ENCODE measurements around the gene ZC3H13. TPM values are rescaled to one million over a fixed set of nuclear protein-coding genes. Genes with fewer than 3 reads are reported as not detected.

ZC3H13 gene
- polyA plus RNA-seq, 1 donor from 2014 or later = 19.5 TPM

DNA sequence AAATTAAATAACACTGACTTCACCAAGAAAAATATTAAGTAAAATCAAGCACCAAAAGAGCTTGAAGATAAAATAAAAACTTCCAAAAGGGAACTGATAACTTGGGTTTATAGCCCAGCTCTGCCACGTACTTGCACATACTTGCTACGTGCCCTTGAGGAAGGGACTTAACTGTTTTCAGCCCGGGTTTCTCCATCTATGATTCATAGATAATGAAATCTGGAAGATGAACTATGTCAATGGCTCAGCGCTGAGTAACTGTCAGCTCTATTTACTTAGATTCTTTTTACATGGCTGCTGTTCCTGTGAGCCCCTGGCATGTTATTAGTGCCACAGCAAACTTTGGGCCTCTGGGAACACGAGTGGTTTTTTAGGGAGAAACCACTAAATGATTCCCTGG is 9.6 kb upstream of the ZC3H13 start:
- Histone ChIP-seq H3K79me2 (replicated peaks; ENCODE audit: insufficient read depth, low read length) (no peaks in the 10 kb centered on the region), H3K9ac (ENCODE audit: low read length) (no peak overlapping the region), H3K9me2 (ENCODE audit: insufficient read depth, low read length) (no peaks in the 10 kb centered on the region), H3K9me3 (ENCODE audit: low read length) (no peaks in the 10 kb centered on the region), H3K36me3 (ENCODE audit: insufficient read depth, low read length) (no peaks in the 10 kb centered on the region), H3K27ac (ENCODE audit: low read length) (no peak overlapping the region), H4K20me1 (ENCODE audit: insufficient read depth) (no peaks in the 10 kb centered on the region), H3K4me2 (ENCODE audit: low read length) (no peak overlapping the region), H3F3A (ENCODE audit: insufficient read depth, low read length, poor library complexity, severe bottlenecking) (no peaks in the 10 kb centered on the region), H2AFZ (ENCODE audit: low read depth, low read length) (no peak overlapping the region), H3K4me3 (ENCODE audit: low read length) (no peak overlapping the region), H3K27me3 (ENCODE audit: insufficient read depth, low read depth, low read length) (no peaks in the 10 kb centered on the region)
- no peak for TF ChIP-seq POLR2AphosphoS5 (IDR thresholded peaks at IDR 0.05)
- TF ChIP-seq, protein P1, sequence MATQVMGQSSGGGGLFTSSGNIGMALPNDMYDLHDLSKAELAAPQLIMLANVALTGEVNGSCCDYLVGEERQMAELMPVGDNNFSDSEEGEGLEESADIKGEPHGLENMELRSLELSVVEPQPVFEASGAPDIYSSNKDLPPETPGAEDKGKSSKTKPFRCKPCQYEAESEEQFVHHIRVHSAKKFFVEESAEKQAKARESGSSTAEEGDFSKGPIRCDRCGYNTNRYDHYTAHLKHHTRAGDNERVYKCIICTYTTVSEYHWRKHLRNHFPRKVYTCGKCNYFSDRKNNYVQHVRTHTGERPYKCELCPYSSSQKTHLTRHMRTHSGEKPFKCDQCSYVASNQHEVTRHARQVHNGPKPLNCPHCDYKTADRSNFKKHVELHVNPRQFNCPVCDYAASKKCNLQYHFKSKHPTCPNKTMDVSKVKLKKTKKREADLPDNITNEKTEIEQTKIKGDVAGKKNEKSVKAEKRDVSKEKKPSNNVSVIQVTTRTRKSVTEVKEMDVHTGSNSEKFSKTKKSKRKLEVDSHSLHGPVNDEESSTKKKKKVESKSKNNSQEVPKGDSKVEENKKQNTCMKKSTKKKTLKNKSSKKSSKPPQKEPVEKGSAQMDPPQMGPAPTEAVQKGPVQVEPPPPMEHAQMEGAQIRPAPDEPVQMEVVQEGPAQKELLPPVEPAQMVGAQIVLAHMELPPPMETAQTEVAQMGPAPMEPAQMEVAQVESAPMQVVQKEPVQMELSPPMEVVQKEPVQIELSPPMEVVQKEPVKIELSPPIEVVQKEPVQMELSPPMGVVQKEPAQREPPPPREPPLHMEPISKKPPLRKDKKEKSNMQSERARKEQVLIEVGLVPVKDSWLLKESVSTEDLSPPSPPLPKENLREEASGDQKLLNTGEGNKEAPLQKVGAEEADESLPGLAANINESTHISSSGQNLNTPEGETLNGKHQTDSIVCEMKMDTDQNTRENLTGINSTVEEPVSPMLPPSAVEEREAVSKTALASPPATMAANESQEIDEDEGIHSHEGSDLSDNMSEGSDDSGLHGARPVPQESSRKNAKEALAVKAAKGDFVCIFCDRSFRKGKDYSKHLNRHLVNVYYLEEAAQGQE (IDR thresholded peaks at IDR 0.05; ENCODE audit: borderline replicate concordance) = no peak
- TF ChIP-seq, protein P2, sequence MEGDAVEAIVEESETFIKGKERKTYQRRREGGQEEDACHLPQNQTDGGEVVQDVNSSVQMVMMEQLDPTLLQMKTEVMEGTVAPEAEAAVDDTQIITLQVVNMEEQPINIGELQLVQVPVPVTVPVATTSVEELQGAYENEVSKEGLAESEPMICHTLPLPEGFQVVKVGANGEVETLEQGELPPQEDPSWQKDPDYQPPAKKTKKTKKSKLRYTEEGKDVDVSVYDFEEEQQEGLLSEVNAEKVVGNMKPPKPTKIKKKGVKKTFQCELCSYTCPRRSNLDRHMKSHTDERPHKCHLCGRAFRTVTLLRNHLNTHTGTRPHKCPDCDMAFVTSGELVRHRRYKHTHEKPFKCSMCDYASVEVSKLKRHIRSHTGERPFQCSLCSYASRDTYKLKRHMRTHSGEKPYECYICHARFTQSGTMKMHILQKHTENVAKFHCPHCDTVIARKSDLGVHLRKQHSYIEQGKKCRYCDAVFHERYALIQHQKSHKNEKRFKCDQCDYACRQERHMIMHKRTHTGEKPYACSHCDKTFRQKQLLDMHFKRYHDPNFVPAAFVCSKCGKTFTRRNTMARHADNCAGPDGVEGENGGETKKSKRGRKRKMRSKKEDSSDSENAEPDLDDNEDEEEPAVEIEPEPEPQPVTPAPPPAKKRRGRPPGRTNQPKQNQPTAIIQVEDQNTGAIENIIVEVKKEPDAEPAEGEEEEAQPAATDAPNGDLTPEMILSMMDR (IDR thresholded peaks at IDR 0.05; ENCODE audit: poor library complexity, severe bottlenecking) = no peak

DNA sequence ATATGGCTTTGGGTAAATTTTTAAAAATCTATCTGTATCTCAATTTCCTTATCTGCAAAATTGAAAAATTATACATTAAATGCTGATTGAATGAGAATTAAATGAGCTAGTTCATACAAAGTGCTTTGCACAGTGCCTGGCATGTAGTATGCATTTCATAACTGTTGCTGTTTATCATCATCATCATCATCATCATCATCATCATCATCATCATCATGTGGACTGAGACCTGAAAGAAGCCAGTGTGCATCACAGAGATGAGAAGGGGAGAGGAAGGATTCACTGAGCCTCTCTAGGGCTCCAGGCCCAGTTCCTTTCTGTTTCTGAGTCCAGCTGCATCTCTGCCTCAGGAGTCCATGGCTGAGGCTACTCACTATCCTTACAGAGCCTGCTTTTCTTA is 6.9 kb upstream of the ZC3H13 start:
- Histone ChIP-seq H3K9me2 (ENCODE audit: insufficient read depth, low read length) (no peaks in the 10 kb centered on the region), H3K79me2 (replicated peaks; ENCODE audit: insufficient read depth, low read length) (no peaks in the 10 kb centered on the region), H4K20me1 (ENCODE audit: insufficient read depth) (no peaks in the 10 kb centered on the region), H3F3A (ENCODE audit: insufficient read depth, low read length, poor library complexity, severe bottlenecking) (no peaks in the 10 kb centered on the region), H3K4me3 (ENCODE audit: low read length) (no peak overlapping the region), H3K36me3 (ENCODE audit: insufficient read depth, low read length) (no peaks in the 10 kb centered on the region), H3K9me3 (ENCODE audit: low read length) (no peaks in the 10 kb centered on the region), H3K9ac (ENCODE audit: low read length) (no peak overlapping the region), H3K27me3 (ENCODE audit: insufficient read depth, low read depth, low read length) (no peaks in the 10 kb centered on the region), H3K4me2 (ENCODE audit: low read length) (no peak overlapping the region), H3K27ac (ENCODE audit: low read length) (no peak overlapping the region), H2AFZ (ENCODE audit: low read depth, low read length) (no peak overlapping the region)
- TF ChIP-seq POLR2AphosphoS5 (IDR thresholded peaks at IDR 0.05) = no peak
- no peak for TF ChIP-seq RAD21 (conservative IDR thresholded peaks at IDR 0.05)
- no peak for TF ChIP-seq MXI1 (conservative IDR thresholded peaks at IDR 0.05; ENCODE audit: poor library complexity, severe bottlenecking)
- TF ChIP-seq EP300 (conservative IDR thresholded peaks at IDR 0.05; ENCODE audit: poor library complexity, severe bottlenecking) = no peak
- TF ChIP-seq, protein P1 (IDR thresholded peaks at IDR 0.05; ENCODE audit: borderline replicate concordance) = no peak
- TF ChIP-seq EZH2 (IDR thresholded peaks at IDR 0.05; ENCODE audit: borderline replicate concordance, insufficient read depth, low read length, poor library complexity, severe bottlenecking) = no peak
- no peak for TF ChIP-seq SMC3 (conservative IDR thresholded peaks at IDR 0.05; ENCODE audit: poor library complexity)
